Stomach smooth muscle (tissue), 2 donors: Measurements from ENCODE around the gene CYSRT1.
A peak's percentile ranks its signal among the peaks of the same experiment; 100 is the strongest.

Experiments
- H3K27ac ChIP-seq: one replicate; pipeline ENCODE4 v1.7.0; 2013; ENCODE audit warnings: mild to moderate bottlenecking, low read length, inconsistent platforms
- H3K27me3 ChIP-seq, 2 donors: one replicate each; pipeline ENCODE4 v1.7.0; 2013; ENCODE audit warnings: low read length in 2 of 2; ENCODE audit not compliant: insufficient read depth in 2 of 2, control insufficient read depth in 1 of 2
- H3K36me3 ChIP-seq, 2 donors: one replicate each; pipeline ENCODE4 v1.7.0; 2013; ENCODE audit warnings: low read length in 2 of 2; ENCODE audit not compliant: control insufficient read depth in 2 of 2, insufficient read depth in 2 of 2
- H3K4me1 ChIP-seq: one replicate; pipeline ENCODE4 v1.7.0; 2013; ENCODE audit warnings: low read length; ENCODE audit not compliant: control insufficient read depth, insufficient read depth
- H3K4me3 ChIP-seq, 2 donors: one replicate each; pipeline ENCODE4 v1.7.0; 2013; ENCODE audit warnings: low read length in 2 of 2
- H3K9ac ChIP-seq, 2 donors: one replicate each; pipeline ENCODE4 v1.7.0; 2013; ENCODE audit warnings: low read length in 2 of 2, mild to moderate bottlenecking in 1 of 2
- H3K9me3 ChIP-seq, 2 donors: one replicate each; pipeline ENCODE4 v1.7.0; 2013; ENCODE audit warnings: low read length in 2 of 2; ENCODE audit not compliant: control insufficient read depth in 2 of 2
- donor health status: healthy.
- donor health status: Pancreatic carcinoma.

Gene CYSRT1

DNA sequence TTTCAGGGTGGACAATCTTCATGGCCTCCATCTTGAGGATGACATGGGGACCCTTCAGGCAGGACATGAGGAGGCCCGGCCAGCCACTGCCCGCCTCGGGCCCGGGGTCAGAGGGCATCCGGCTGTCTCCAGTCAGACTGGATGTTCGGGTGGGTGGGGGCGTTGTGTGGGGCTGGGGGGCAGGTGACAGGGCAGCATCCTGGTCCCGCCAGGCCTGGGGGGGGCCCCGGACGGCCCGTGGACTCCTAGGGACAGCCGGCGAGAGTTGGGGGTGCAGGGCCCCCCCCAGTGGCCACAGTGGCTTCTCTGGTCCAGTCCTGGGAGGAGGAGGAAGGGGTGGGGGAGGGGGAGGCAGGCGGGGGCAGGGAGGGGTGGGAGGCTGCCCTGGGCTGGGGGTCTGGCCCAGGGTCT, 3.9 kb upstream of the CYSRT1 start:
- peaks cover 20% of the 10 kb centered on the region for H3K4me1 ChIP-seq
- H3K36me3 ChIP-seq, result no peaks in the 10 kb centered on the region
- no peak overlapping the region for H3K9ac ChIP-seq
- no peaks in the 10 kb centered on the region for H3K27me3 ChIP-seq
- H3K27ac ChIP-seq, result no peak overlapping the region
- no peaks in the 10 kb centered on the region for H3K9me3 ChIP-seq
- H3K4me3 ChIP-seq, result peak overlapping the region in 1 of 2 donors; percentile 57

DNA sequence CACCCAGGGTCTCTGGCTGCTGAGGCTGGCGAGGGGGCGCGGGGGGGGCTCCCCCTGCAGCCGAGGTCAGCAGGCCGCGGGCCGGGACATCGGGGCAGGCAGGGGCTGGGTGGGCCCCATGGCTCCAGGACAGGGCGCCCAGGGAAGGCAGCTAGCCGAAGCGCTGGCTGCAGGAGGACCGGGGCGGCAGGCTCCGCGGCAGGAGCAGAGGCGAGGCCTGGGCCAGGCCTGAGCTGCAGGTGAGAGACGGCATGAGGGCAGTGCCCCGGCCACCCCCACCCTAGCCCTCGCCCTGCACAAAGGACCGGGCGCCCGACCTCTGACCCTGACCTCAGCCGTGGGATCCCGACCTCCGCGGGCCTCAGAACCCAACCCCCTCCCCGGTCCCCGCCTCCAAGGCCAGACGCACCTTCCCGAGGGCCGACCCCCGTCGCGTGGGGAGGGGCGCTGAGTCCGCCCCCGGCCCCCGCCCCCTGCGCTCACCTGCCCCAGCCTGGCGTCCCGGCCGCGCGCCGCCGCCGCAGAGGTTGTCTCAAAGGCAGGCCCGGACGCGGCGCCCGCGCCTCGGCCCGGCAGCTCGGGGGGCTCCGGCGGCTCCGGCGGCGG, 3.4 kb upstream of the CYSRT1 start:
- no peak overlapping the region for H3K27ac ChIP-seq
- H3K4me3 ChIP-seq, result peak overlapping the region in 1 of 2 donors; percentile 57
- H3K36me3 ChIP-seq, result no peaks in the 10 kb centered on the region
- H3K4me1 ChIP-seq, result peaks cover 20% of the 10 kb centered on the region
- H3K27me3 ChIP-seq, result no peaks in the 10 kb centered on the region
- no peaks in the 10 kb centered on the region for H3K9me3 ChIP-seq
- H3K9ac ChIP-seq, result no peak overlapping the region

DNA sequence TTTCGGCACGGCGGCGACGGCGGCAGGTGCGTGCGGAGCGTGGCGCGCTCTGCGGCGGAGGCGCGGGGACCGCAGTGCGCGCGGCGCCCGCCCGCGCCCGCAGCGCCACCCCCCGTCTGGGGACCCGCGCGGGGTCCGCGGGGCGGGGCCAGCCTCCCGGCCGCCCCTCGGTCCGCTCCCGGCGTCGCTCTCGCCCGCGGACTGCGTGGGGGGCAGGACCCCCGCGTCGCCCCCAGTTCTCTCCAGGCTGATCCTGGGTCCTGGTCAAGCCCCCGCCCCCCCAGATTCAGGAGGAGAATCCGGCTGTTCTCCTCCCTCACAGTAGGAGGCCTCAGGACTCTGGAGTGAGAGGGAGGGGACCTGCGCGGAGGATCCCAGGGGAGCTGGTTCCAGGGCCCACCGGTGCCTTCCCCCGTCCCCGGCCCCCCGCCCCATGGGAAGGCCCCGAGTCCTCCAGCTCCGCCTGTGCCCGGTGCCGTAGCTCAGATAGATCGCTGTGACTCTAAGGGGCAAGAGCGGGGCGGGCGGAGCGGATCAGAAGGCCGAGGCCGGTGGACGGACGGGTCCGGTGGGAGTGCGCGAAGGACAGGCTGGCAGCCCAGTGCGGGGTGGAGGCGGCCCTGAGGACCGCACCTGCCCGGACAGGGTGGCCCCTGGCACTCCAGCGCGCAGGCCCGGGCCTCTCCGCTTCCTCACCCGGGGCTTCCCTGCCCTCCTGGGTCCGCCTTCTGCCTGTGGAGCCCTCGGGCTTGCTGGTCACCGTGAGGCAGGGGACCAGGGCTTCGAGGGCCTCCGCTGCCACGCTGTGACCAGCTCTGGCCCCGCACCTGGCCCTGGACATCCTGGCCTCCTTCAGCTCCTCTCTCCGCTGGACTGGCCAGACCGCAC, 2.5 kb upstream of the CYSRT1 start, which contains the start of gene RNF208:
Gene RNF208 (minus strand): TSS at position 51 of the 888 bp plus-strand sequence. CDS start 1,028 bp downstream, outside the sequence.
- Histone ChIP-seq H3K4me1 (peaks cover 21% of the 10 kb centered on the region), H3K36me3 (no peaks in the 10 kb centered on the region), H3K27me3 (peaks cover 3 to 5% of the 10 kb centered on the region in 2 donors), H3K27ac (peak within 1 kb of the TSS; percentile 80), H3K9me3 (no peaks in the 10 kb centered on the region), H3K4me3 (peak within 1 kb of the TSS; percentile 76 to 78), H3K9ac (peak within 1 kb of the TSS; percentile 72 to 81)

DNA sequence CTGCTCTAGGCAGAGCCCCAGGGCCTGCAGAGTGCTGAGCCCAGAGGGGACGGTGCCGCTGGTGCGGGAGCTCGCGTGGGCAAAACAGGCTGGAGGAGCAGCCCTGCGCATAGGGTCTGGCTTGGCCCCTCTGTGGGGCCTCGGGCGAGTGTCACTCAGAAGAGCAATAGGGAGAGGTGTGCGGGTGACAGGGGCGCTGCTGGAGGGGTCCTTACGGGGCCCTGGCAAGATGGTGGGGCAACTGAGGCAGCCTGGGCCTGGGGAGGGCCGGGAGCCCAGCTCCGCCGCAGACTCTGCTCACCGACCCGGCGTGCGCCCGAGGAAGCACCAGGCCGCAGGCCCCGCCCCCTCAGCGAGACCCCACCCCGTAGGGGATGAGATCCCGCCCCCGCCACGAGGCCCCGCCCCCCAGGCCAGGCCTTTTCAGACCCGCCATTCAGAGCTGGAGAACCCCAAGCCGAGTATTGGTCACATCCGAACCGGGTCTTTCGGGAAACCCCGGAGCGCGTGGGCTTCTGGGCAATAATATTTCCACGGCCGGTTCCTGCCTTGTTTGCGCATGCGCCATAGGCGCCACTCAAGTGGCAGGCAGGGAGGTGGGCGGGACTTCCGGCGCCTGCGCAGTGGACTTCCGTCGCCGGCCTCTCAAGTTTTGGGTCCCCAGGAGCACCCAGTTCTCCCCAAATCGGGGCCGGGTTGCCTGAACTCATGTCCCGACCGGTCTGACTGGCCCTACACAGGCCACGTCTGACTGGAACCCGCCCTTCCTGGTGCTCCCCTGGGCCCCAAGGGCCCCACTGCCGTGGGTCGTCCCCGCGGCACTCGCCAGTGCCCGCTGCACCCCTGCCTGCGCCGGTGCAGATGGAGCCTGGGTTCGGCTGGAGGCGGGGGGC, 1.6 kb upstream of the CYSRT1 start:
- H3K27ac ChIP-seq, result peak overlapping the region; percentile 85
- H3K27me3 ChIP-seq, result peaks cover 5 to 7% of the 10 kb centered on the region in 2 donors
- H3K4me1 ChIP-seq, result peaks cover 23% of the 10 kb centered on the region
- no peaks in the 10 kb centered on the region for H3K36me3 ChIP-seq
- H3K9ac ChIP-seq, result peak overlapping the region; percentile 86 to 93
- no peaks in the 10 kb centered on the region for H3K9me3 ChIP-seq
- peak overlapping the region; percentile 83 to 88 for H3K4me3 ChIP-seq

DNA sequence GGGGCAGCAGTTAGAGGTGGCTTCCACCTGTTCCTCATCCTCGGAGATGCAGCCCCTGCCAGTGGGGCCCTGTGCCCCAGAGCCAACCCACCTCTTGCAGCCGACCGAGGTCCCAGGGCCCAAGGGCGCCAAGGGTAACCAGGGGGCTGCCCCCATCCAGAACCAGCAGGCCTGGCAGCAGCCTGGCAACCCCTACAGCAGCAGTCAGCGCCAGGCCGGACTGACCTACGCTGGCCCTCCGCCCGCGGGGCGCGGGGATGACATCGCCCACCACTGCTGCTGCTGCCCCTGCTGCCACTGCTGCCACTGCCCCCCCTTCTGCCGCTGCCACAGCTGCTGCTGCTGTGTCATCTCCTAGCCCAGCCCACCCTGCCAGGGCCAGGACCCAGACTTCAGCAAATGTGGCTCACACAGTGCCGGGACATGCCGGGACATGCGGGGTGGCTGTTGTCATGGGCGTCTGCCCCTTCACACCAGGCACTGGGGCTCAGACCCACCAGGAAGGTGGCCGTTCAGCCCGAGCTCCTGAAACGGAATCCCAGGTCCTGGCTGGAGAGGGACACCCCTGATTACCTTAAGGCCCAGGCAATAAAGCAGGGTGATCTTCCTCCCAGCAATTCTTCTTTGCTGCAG, 841 bp downstream of the CYSRT1 start:
- Histone ChIP-seq H3K27ac (no peak overlapping the region), H3K4me3 (no peak overlapping the region), H3K9ac (no peak overlapping the region), H3K27me3 (peaks cover 22 to 30% of the 10 kb centered on the region in 2 donors), H3K4me1 (peaks cover 23% of the 10 kb centered on the region), H3K9me3 (no peaks in the 10 kb centered on the region), H3K36me3 (no peaks in the 10 kb centered on the region)

DNA sequence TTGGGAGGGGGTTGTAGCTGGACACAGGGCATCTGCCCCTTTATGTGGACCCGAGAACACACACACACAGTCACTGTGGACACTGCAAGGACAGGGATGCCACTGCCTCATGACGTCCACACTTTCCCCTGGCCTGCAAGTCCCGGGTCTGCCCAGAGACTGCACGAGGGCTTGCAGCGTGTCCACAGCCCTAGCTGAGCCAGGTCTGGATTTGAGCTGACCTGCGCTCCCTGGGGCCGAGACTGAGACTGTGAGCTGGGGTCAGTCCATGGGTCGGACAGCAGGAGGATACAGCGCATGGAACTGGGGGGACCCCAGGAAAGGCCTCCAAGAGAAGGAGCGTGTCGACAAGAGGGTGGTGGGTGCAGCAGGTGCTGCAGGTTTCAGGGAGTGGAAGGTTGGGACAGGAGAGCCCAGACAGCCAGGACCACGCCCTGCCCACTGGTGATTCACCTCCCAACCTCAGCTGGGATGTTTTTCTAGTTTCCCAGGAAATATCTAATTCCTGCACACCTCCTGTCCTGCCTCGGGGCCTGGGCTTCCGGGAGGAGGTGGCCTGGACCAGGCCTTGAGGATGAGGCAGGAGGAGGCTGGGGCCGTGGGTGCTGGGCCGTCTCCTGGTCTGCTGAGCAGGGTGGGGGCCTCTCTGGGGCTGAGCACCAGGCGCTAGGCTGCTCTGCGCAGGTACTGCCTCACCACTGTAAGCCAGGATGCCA, 1.5 kb downstream of the CYSRT1 start:
- no peaks in the 10 kb centered on the region for H3K9me3 ChIP-seq
- no peak overlapping the region for H3K4me3 ChIP-seq
- peaks cover 22% of the 10 kb centered on the region for H3K4me1 ChIP-seq
- H3K27me3 ChIP-seq, result peaks cover 27 to 37% of the 10 kb centered on the region in 2 donors
- H3K36me3 ChIP-seq, result no peaks in the 10 kb centered on the region
- no peak overlapping the region for H3K27ac ChIP-seq
- no peak overlapping the region for H3K9ac ChIP-seq

DNA sequence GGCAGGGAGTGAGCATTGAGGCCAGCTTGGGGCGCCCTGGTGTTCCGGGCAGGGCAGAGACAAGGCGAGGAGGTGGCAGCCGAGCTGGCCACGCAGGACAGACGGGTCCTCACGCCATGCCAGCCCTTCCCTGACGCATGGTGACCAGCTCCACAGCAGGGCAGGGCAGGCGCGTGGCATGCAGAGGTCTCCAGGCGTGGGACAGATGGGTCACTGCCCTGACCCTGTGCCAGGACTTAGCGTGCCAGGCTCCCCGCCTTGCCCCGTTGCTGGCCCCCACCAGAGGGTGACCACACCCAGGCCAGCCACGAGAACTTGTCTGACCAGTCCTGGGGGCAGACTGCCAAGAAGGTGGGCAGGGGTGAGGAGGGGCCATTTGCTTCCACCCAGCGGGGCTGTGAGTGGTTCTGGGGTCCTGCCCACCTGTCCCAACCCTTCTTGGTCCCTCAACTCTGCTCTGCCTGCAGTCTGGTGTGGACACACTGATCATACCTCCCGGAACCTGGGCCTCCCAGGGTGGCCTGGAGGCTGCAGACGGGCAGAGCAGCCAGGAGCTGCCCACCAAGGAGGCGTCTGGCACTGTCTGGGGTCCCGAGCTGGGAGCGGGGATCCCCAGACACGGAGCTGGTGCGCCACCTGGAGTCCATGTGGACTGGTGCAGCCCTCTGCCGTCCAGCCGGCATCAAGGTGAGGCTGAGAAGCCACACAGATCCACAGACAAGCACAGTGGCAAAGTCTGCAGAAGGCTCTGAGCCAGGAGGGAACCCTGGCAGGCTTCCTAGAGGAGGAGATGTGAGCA, 2.3 kb downstream of the CYSRT1 start, which contains the start of gene RNF224:
Gene RNF224 (plus strand): TSS at position 449 of the 799 bp plus-strand sequence. CDS start 834 bp downstream, outside the sequence.
- H3K4me1 ChIP-seq, result peaks cover 19% of the 10 kb centered on the region

DNA sequence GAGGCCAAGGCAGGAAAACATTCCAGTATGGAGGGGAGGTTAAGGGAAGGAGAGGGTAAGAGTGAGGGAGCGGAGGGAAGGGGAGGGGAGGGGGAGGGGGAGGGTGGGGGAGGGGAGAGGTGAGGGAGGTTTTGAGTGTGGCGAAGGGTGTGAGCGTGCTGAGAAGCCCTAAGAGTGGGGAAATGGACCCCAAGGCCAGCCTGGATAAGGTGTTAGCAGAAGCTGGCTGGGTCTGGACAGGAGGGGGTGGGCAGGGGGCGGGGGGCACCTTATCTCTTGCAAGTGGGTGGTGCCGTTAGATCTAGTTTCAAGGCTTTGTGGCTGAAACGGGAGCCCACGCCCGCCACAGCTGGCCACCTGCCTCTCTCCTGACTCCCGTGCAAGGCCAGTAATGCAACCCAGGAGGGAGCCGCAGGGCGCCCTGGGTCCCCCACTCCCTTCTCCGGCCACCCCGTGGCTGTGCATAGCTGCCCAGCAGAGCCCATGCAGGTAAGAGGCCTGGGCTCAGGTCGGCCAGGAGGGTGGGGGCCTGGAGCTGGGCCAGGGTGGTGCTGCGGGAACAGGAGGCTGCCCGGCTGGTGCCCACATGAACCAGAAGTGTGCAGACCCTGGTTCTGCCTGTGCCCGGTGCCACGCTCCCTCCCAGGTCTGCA, 3.0 kb downstream of the CYSRT1 start:
- peaks cover 35 to 49% of the 10 kb centered on the region in 2 donors for H3K27me3 ChIP-seq
- no peak overlapping the region for H3K27ac ChIP-seq
- H3K9me3 ChIP-seq, result no peaks in the 10 kb centered on the region
- H3K4me1 ChIP-seq, result peaks cover 13% of the 10 kb centered on the region
- H3K9ac ChIP-seq, result no peak overlapping the region
- no peaks in the 10 kb centered on the region for H3K36me3 ChIP-seq
- no peak overlapping the region for H3K4me3 ChIP-seq

More for the DNA sequence above, 2.3 kb downstream of the CYSRT1 start, which contains the start of gene RNF224:
- Histone ChIP-seq H3K36me3 (no peaks in the 10 kb centered on the region), H3K27ac (no peak within 1 kb of the TSS), H3K27me3 (peaks cover 34 to 44% of the 10 kb centered on the region in 2 donors), H3K4me3 (no peak within 1 kb of the TSS), H3K9me3 (no peaks in the 10 kb centered on the region), H3K9ac (no peak within 1 kb of the TSS)
